GM12878 (cell line): ENCODE data around the gene TNFRSF8. TPM values are rescaled to one million over a fixed set of nuclear protein-coding genes. Genes with fewer than 3 reads are reported as not detected.
A peak's percentile ranks its signal among the peaks of the same experiment; 100 is the strongest.

Source experiments
- EED ChIP-seq: sonication (generic); IDR thresholded peaks from 2 replicates; pipeline ENCODE4 v1.6.1; 2016; ENCODE audit warnings: antibody characterized with exemption, low read depth
- FOXK2 ChIP-seq: fragments of 450-650 bp; IDR thresholded peaks from 2 replicates; pipeline ENCODE4 v1.6.1; 2017; ENCODE audit warnings: mild to moderate bottlenecking, moderate library complexity
- FOXM1 ChIP-seq: IDR thresholded peaks from 2 replicates; pipeline ENCODE4 v1.6.1; 2012; ENCODE audit warnings: low read depth, mild to moderate bottlenecking, inconsistent platforms, low read length, moderate library complexity
- HDAC2 ChIP-seq: fragments of 200-600 bp; sonication (generic); IDR thresholded peaks from 2 replicates; pipeline ENCODE4 v1.6.1; 2017
- MEF2A ChIP-seq: IDR thresholded peaks from 2 replicates; pipeline ENCODE4 v1.6.1; 2011; ENCODE audit warnings: low read depth, mild to moderate bottlenecking, low read length, moderate library complexity; ENCODE audit not compliant: insufficient read depth
- NR2F1 ChIP-seq: fragments of 450-650 bp; conservative IDR thresholded peaks from 2 replicates; pipeline ENCODE4 v1.6.1; 2017; ENCODE audit warnings: mild to moderate bottlenecking
- PML ChIP-seq: IDR thresholded peaks from 2 replicates; pipeline ENCODE4 v1.6.1; 2012; ENCODE audit warnings: low read length, inconsistent platforms
- POLR2AphosphoS5 ChIP-seq: IDR thresholded peaks from 2 replicates; pipeline ENCODE4 v1.6.1; 2011; ENCODE audit warnings: mild to moderate bottlenecking, low read length, inconsistent platforms
- POU2F2 ChIP-seq: IDR thresholded peaks from 3 replicates; pipeline ENCODE4 v1.6.1; 2011; ENCODE audit warnings: low read depth, mild to moderate bottlenecking, low read length, borderline replicate concordance
- RAD21 ChIP-seq: IDR thresholded peaks from 2 replicates; pipeline ENCODE4 v1.6.1; 2011; ENCODE audit warnings: mild to moderate bottlenecking, low read depth, low read length, moderate library complexity; ENCODE audit not compliant: insufficient read depth
- TARDBP ChIP-seq: IDR thresholded peaks from 2 replicates; pipeline ENCODE4 v1.6.1; 2016; ENCODE audit warnings: borderline replicate concordance
- YY1 ChIP-seq: IDR thresholded peaks from 2 replicates; pipeline ENCODE4 v1.6.1; 2011; ENCODE audit warnings: low read depth, mild to moderate bottlenecking, low read length
- polyA plus RNA-seq, 11 experiments: library from polyadenylated mRNA; depleted of rRNA in 4 of 11; unstranded in 6 of 11; stranded (reverse) in 5 of 11; fragments of >200 nt; fragmentation: Nextera tagmentation in 4 of 11; fragmentation: Illumina TruSeq in 1 of 11; extraction: Ambion mirVana in 4 of 11; extraction: Trizol in 1 of 11; gene quantifications; 1 replicate in 1 of 11; 2 replicates in 10 of 11; pipeline versions ENCODE4 v1.2.1 to v1.2.3, GENCODE V29; 2011 to 2016; ENCODE audit warnings: inconsistent platforms in 2 of 11, missing spikeins in 2 of 11, low read depth in 1 of 11
- total RNA-seq, 4 experiments: library from RNA; depleted of rRNA in 3 of 4; stranded (reverse); fragments of >200 nt in 3 of 4; fragmentation: Illumina TruSeq in 1 of 4; extraction: Trizol in 1 of 4; gene quantifications; 2 replicates each; pipeline versions ENCODE4 v1.2.1 to v1.2.3, GENCODE V29; 2013 to 2021
- TF ChIP-seq, protein P1 (sequence below): fragments of 450-650 bp; IDR thresholded peaks from 2 replicates; pipeline ENCODE4 v1.6.1; 2016; ENCODE audit warnings: mild to moderate bottlenecking
- TF ChIP-seq, protein P2 (sequence below): fragments of 450-650 bp; formaldehyde crosslinking; IDR thresholded peaks from 2 replicates; pipeline ENCODE4 v1.4.0; 2022; ENCODE audit warnings: mild to moderate bottlenecking, moderate library complexity
- TF ChIP-seq, protein P3 (sequence below): IDR thresholded peaks from 2 replicates; pipeline ENCODE4 v1.6.1; 2012; ENCODE audit warnings: low read depth, low read length, improper control_type of control experiment
- TF ChIP-seq, protein P4 (sequence below): IDR thresholded peaks from 2 replicates; pipeline ENCODE4 v1.6.1; 2012; ENCODE audit warnings: low read depth, low read length, improper control_type of control experiment
- TF ChIP-seq, protein P5 (sequence below): IDR thresholded peaks from 2 replicates; pipeline ENCODE4 v1.6.1; 2011; ENCODE audit warnings: borderline replicate concordance, low read depth, mild to moderate bottlenecking, moderate library complexity, low read length; ENCODE audit not compliant: insufficient read depth, poor library complexity, severe bottlenecking
- TF ChIP-seq, protein P6 (sequence below): fragments of 450-650 bp; IDR thresholded peaks from 2 replicates; pipeline ENCODE4 v1.6.1; 2017; ENCODE audit warnings: mild to moderate bottlenecking, low read depth, inconsistent platforms; ENCODE audit not compliant: poor library complexity, severe bottlenecking

The TNFRSF8 gene
- total and polyA plus RNA-seq, 10 of the 15 experiments (the other 5 are each of a cell fraction or from before 2014, with no cell fraction given) = 9.8 to 114 (median 58.8) TPM

DNA sequence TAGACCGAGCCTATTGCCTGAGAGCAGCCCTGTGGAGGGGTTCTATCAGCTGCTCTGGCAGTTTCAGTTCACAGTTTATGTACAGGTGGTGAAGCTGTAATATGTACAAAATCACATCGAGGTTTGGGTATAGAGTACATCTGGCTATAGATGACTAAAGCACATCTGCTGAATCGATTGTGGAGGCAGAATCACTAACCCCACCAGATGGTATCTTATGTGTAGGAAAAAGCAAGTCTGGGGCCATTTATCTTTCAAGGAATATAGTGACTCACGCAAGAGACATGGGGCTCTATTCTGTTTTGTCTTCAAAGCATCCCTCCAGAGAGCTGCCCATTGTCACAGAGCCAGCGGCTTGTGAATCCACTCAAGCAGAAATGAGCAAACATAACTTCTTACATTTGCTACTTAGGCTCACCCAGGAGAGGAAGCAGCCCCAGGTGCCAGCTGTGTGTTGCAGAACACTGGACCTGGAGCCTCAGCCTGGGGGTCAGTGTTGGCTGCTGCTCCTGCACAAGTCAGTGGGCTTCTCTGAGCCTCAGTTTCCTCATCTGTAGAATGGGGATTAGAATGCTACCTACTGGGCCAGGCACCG lies 22.5 kb upstream of the TNFRSF8 start (continued):
- TF ChIP-seq, protein P1, sequence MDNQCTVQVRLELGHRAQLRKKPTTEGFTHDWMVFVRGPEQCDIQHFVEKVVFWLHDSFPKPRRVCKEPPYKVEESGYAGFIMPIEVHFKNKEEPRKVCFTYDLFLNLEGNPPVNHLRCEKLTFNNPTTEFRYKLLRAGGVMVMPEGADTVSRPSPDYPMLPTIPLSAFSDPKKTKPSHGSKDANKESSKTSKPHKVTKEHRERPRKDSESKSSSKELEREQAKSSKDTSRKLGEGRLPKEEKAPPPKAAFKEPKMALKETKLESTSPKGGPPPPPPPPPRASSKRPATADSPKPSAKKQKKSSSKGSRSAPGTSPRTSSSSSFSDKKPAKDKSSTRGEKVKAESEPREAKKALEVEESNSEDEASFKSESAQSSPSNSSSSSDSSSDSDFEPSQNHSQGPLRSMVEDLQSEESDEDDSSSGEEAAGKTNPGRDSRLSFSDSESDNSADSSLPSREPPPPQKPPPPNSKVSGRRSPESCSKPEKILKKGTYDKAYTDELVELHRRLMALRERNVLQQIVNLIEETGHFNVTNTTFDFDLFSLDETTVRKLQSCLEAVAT = no peak; the same call in 1 of the 2 replicates
- no peak for TF ChIP-seq HDAC2
- TF ChIP-seq PML = no peak
- TF ChIP-seq, protein P2, sequence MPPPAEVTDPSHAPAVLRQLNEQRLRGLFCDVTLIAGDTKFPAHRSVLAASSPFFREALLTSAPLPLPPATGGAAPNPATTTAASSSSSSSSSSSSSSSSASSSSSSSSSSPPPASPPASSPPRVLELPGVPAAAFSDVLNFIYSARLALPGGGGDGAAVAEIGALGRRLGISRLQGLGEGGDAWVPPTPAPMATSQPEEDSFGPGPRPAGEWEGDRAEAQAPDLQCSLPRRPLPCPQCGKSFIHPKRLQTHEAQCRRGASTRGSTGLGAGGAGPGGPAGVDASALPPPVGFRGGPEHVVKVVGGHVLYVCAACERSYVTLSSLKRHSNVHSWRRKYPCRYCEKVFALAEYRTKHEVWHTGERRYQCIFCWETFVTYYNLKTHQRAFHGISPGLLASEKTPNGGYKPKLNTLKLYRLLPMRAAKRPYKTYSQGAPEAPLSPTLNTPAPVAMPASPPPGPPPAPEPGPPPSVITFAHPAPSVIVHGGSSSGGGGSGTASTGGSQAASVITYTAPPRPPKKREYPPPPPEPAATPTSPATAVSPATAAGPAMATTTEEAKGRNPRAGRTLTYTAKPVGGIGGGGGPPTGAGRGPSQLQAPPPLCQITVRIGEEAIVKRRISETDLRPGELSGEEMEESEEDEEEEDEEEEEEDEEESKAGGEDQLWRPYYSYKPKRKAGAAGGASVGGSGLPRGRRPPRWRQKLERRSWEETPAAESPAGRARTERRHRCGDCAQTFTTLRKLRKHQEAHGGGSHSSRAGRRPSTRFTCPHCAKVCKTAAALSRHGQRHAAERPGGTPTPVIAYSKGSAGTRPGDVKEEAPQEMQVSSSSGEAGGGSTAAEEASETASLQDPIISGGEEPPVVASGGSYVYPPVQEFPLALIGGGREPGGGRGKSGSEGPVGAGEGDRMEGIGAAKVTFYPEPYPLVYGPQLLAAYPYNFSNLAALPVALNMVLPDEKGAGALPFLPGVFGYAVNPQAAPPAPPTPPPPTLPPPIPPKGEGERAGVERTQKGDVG (CRISPR knock-in tag) = no peak
- no peak for TF ChIP-seq NR2F1
- no peak for TF ChIP-seq TARDBP
- no peak for TF ChIP-seq YY1
- no peak for TF ChIP-seq MEF2A
- TF ChIP-seq, protein P3, sequence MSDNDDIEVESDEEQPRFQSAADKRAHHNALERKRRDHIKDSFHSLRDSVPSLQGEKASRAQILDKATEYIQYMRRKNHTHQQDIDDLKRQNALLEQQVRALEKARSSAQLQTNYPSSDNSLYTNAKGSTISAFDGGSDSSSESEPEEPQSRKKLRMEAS = no peak
- no peak for TF ChIP-seq POLR2AphosphoS5
- TF ChIP-seq EED = peak; percentile 70
- TF ChIP-seq, protein P4, sequence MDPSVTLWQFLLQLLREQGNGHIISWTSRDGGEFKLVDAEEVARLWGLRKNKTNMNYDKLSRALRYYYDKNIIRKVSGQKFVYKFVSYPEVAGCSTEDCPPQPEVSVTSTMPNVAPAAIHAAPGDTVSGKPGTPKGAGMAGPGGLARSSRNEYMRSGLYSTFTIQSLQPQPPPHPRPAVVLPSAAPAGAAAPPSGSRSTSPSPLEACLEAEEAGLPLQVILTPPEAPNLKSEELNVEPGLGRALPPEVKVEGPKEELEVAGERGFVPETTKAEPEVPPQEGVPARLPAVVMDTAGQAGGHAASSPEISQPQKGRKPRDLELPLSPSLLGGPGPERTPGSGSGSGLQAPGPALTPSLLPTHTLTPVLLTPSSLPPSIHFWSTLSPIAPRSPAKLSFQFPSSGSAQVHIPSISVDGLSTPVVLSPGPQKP = no peak
- TF ChIP-seq FOXK2 = no peak
- no peak for TF ChIP-seq FOXM1
- TF ChIP-seq, protein P5, sequence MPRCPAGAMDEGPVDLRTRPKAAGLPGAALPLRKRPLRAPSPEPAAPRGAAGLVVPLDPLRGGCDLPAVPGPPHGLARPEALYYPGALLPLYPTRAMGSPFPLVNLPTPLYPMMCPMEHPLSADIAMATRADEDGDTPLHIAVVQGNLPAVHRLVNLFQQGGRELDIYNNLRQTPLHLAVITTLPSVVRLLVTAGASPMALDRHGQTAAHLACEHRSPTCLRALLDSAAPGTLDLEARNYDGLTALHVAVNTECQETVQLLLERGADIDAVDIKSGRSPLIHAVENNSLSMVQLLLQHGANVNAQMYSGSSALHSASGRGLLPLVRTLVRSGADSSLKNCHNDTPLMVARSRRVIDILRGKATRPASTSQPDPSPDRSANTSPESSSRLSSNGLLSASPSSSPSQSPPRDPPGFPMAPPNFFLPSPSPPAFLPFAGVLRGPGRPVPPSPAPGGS = no peak
- 0 out of 3 replicates have a peak, but pooled peaks have one; percentile 30 for TF ChIP-seq POU2F2
- TF ChIP-seq RAD21 = peak; percentile 9; the same call in 1 of the 2 replicates
- TF ChIP-seq, protein P6, sequence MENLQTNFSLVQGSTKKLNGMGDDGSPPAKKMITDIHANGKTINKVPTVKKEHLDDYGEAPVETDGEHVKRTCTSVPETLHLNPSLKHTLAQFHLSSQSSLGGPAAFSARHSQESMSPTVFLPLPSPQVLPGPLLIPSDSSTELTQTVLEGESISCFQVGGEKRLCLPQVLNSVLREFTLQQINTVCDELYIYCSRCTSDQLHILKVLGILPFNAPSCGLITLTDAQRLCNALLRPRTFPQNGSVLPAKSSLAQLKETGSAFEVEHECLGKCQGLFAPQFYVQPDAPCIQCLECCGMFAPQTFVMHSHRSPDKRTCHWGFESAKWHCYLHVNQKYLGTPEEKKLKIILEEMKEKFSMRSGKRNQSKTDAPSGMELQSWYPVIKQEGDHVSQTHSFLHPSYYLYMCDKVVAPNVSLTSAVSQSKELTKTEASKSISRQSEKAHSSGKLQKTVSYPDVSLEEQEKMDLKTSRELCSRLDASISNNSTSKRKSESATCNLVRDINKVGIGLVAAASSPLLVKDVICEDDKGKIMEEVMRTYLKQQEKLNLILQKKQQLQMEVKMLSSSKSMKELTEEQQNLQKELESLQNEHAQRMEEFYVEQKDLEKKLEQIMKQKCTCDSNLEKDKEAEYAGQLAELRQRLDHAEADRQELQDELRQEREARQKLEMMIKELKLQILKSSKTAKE = no peak
